GM18870 (cell line): Measurements from ENCODE around the gene MGAT2.
"Not testable (repeated sequence)": the region's sequence is repeated elsewhere in the genome, so short reads cannot be mapped to it uniquely, and the experiment has no call there.

Experiments
- ATAC-seq: cut with Tn5 transposase; IDR thresholded peaks from one replicate; pipeline ENCODE4 v1.9.1; 2021; ENCODE audit warnings: moderate library complexity; ENCODE audit not compliant: unreplicated experiment

MGAT2 gene

DNA sequence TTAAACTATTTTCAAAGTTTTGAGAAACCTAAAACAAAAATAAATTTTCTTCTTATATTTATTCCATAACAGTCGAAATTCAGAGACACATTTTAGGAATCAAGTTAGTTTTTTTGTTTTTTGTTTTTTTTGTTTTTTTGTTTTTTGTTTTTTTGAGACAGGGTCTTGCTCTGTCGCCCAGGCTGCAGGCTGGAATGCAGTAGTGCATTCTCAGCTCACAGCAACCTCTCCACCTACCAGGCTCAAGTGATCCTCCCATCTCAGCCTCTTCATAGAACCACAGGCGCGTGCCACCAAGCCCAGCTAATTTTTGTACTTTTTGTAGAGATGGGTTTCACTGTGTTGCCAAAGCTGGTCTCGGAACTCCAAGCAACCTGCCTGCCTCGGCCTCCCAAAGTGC lies 32.9 kb downstream of the MGAT2 start:
- no peak for ATAC-seq

DNA sequence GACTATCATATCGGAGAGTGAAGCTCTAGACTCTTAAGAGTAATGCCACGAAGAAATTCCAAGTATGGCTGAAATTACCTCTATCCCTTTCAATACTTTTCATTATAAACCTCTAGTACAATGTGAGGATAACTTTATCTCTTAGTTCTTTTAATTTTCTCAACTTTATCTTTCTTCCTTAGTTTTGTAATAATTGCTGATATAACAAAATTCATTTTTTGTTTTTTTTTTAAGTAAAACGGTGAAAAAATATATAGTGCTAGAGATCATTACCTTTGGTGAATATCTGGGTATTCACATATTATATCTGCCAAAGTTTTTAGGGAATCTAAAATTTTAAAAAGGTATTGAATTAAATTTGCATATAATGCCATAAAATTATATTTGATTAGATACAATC lies 33.9 kb downstream of the MGAT2 start:
- no peak for ATAC-seq

GRCh38 chr14:49657500-49657899 lies 36.9 kb downstream of the MGAT2 start:
- ATAC-seq = not testable (repeated sequence)

DNA sequence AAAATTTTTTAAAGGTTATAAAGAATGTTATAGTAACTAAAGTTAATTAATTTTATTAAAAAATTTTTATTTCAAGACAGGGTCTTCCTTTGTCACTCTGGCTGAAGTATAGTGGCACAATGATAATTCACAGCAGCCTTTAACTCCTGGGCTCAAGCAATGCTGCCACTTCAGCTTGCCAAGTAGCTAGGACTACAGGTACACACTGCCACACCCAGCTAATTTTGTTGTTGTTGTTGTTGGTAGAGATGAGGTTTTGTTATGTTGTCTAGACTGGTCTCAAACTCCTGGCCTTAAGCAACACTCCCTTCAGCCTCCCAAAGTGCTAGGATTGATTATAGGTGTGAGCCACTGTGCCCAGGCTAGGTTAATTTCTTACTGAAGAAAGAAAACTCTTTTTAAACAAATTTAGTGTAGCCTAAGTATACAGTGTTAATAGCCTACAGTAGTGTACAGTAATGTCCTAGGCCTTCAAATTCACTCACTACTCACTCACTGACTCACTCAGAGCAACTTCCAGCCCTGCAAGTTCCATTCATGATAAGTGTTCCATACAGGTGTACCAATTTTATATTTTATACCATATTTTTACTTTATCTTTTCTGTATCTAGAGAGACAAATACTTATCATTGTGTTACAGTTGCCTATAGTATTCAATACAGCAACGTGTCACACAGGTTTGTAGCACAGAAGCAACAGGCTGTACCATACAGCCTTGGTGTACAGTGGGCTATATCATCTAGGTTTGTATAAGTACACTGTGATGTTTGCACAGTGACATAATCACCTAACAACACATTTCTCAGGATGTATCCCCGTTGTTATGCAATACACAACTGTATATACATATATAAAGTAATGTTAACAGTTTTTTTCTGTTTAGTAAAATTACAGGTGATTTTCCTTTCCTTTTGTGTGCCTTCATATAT lies 39.2 kb downstream of the MGAT2 start:
- ATAC-seq = no peak

GRCh38 chr14:49670475-49670874 lies 49.9 kb downstream of the MGAT2 start:
- no peak for ATAC-seq
